Rectal smooth muscle tissue (tissue), 1 donor: Measurements from ENCODE around the gene BNIP3.
A peak's percentile ranks its signal among the peaks of the same experiment; 100 is the strongest.

Experiments used
- H3K27ac ChIP-seq: one replicate; pipeline ENCODE4 v1.7.0; 2013; ENCODE audit warnings: low read depth, low read length, inconsistent platforms
- H3K27me3 ChIP-seq: one replicate; pipeline ENCODE4 v1.7.0; 2013; ENCODE audit warnings: low read length; ENCODE audit not compliant: control insufficient read depth, insufficient read depth
- H3K36me3 ChIP-seq: one replicate; pipeline ENCODE4 v1.7.0; 2013; ENCODE audit warnings: low read length; ENCODE audit not compliant: control insufficient read depth, insufficient read depth
- H3K4me1 ChIP-seq: one replicate; pipeline ENCODE4 v1.7.0; 2013; ENCODE audit warnings: low read length; ENCODE audit not compliant: control insufficient read depth, insufficient read depth
- H3K4me3 ChIP-seq: one replicate; pipeline ENCODE4 v1.7.0; 2013; ENCODE audit warnings: low read length
- H3K9ac ChIP-seq: one replicate; pipeline ENCODE4 v1.7.0; 2013; ENCODE audit warnings: low read length

BNIP3 gene

GRCh38 chr10:131980761-131981428 lies 828 bp downstream of the BNIP3 start:
- H3K27ac ChIP-seq = no peak overlapping the region
- H3K9ac ChIP-seq = no peak overlapping the region
- no peaks in the 10 kb centered on the region for H3K27me3 ChIP-seq
- H3K4me3 ChIP-seq = peak overlapping the region; percentile 79
- no peaks in the 10 kb centered on the region for H3K36me3 ChIP-seq
- H3K4me1 ChIP-seq = peaks cover 4% of the 10 kb centered on the region

- H3K27me3 ChIP-seq = no peaks in the 10 kb centered on the region
- H3K36me3 ChIP-seq = no peaks in the 10 kb centered on the region
- H3K4me3 ChIP-seq = peak overlapping the region; percentile 17
- no peak overlapping the region for H3K9ac ChIP-seq
- H3K27ac ChIP-seq = no peak overlapping the region
- peaks cover 4% of the 10 kb centered on the region for H3K4me1 ChIP-seq
Observed at GRCh38 chr10:131980321-131980720, 1.4 kb downstream of the BNIP3 start.

- Histone ChIP-seq H3K27me3 (no peaks in the 10 kb centered on the region), H3K4me1 (peaks cover 4% of the 10 kb centered on the region), H3K4me3 (peak overlapping the region; percentile 54), H3K36me3 (no peaks in the 10 kb centered on the region), H3K27ac (no peak overlapping the region), H3K9ac (no peak overlapping the region)
Observed at GRCh38 chr10:131979821-131980270, 1.9 kb downstream of the BNIP3 start.

- H3K4me3 ChIP-seq = peak overlapping the region; percentile 54
- peaks cover 4% of the 10 kb centered on the region for H3K4me1 ChIP-seq
- no peaks in the 10 kb centered on the region for H3K36me3 ChIP-seq
- no peak overlapping the region for H3K27ac ChIP-seq
- H3K9ac ChIP-seq = no peak overlapping the region
- H3K27me3 ChIP-seq = no peaks in the 10 kb centered on the region
Observed at GRCh38 chr10:131979336-131979735, 2.4 kb downstream of the BNIP3 start.

GRCh38 chr10:131978851-131979250 lies 2.9 kb downstream of the BNIP3 start:
- peaks cover 4% of the 10 kb centered on the region for H3K4me1 ChIP-seq
- no peaks in the 10 kb centered on the region for H3K36me3 ChIP-seq
- no peak overlapping the region for H3K9ac ChIP-seq
- no peak overlapping the region for H3K27ac ChIP-seq
- H3K27me3 ChIP-seq = no peaks in the 10 kb centered on the region
- H3K4me3 ChIP-seq = no peak overlapping the region

GRCh38 chr10:131978366-131978765 lies 3.4 kb downstream of the BNIP3 start:
- no peak overlapping the region for H3K9ac ChIP-seq
- no peak overlapping the region for H3K4me3 ChIP-seq
- no peak overlapping the region for H3K27ac ChIP-seq

GRCh38 chr10:131977323-131978096 lies 4.2 kb downstream of the BNIP3 start:
- Histone ChIP-seq H3K27ac (no peak overlapping the region), H3K36me3 (no peaks in the 10 kb centered on the region), H3K4me1 (peaks cover 4% of the 10 kb centered on the region), H3K4me3 (no peak overlapping the region), H3K9ac (no peak overlapping the region), H3K27me3 (no peaks in the 10 kb centered on the region)

More at GRCh38 chr10:131978366-131978765, 3.4 kb downstream of the BNIP3 start:
- Histone ChIP-seq H3K4me1 (peaks cover 4% of the 10 kb centered on the region), H3K36me3 (no peaks in the 10 kb centered on the region), H3K27me3 (no peaks in the 10 kb centered on the region)

- Histone ChIP-seq H3K36me3 (no peaks in the 10 kb centered on the region), H3K27ac (no peak overlapping the region), H3K9ac (no peak overlapping the region), H3K27me3 (no peaks in the 10 kb centered on the region), H3K4me3 (no peak overlapping the region), H3K4me1 (peaks cover 4% of the 10 kb centered on the region)
Observed at GRCh38 chr10:131975796-131976195, 5.9 kb downstream of the BNIP3 start.

- no peaks in the 10 kb centered on the region for H3K36me3 ChIP-seq
- H3K4me3 ChIP-seq = no peak overlapping the region
- H3K27me3 ChIP-seq = no peaks in the 10 kb centered on the region
- peaks cover 4% of the 10 kb centered on the region for H3K4me1 ChIP-seq
- no peak overlapping the region for H3K27ac ChIP-seq
- H3K9ac ChIP-seq = no peak overlapping the region
Observed at GRCh38 chr10:131975003-131975402, 6.7 kb downstream of the BNIP3 start.

GRCh38 chr10:131974034-131974817 lies 7.5 kb downstream of the BNIP3 start:
- H3K4me1 ChIP-seq = no peaks in the 10 kb centered on the region
- H3K4me3 ChIP-seq = no peak overlapping the region
- H3K27ac ChIP-seq = no peak overlapping the region

GRCh38 chr10:131973160-131973951 lies 8.4 kb downstream of the BNIP3 start:
- no peak overlapping the region for H3K4me3 ChIP-seq
- H3K9ac ChIP-seq = no peak overlapping the region
- H3K36me3 ChIP-seq = peaks cover 4% of the 10 kb centered on the region
- H3K27ac ChIP-seq = no peak overlapping the region
- no peaks in the 10 kb centered on the region for H3K4me1 ChIP-seq
- no peaks in the 10 kb centered on the region for H3K27me3 ChIP-seq

More at GRCh38 chr10:131974034-131974817, 7.5 kb downstream of the BNIP3 start:
- Histone ChIP-seq H3K36me3 (no peaks in the 10 kb centered on the region), H3K9ac (no peak overlapping the region), H3K27me3 (no peaks in the 10 kb centered on the region)
